ENCODE data around the gene GOLGA8R. TPM values are rescaled to one million over a fixed set of nuclear protein-coding genes. Genes with fewer than 3 reads are reported as not detected.
"Not testable (repeated sequence)": the region's sequence is repeated elsewhere in the genome, so short reads cannot be mapped to it uniquely, and the experiment has no call there.

GOLGA8R gene
- total RNA-seq, 3 donors from 2014 or later = 1.8 to 3.6 (median 2.5) TPM

GRCh38 chr15:30375872-30376271, 38.2 kb downstream of the GOLGA8R start:
- H3K9me3 ChIP-seq; H3K4me1 ChIP-seq (ENCODE audit: low read depth); H3K4me3 ChIP-seq; H3K36me3 ChIP-seq (ENCODE audit: low read depth); intact Hi-C loops (cut with DNase I, micrococcal nuclease); DNase-seq: not testable (repeated sequence)
- ATAC-seq = peak; percentile 14

GRCh38 chr15:30374862-30375261, 39.2 kb downstream of the GOLGA8R start:
- ATAC-seq; intact Hi-C loops (cut with DNase I, micrococcal nuclease); H3K4me1 ChIP-seq (ENCODE audit: low read depth); H3K4me3 ChIP-seq; H3K9me3 ChIP-seq; DNase-seq; H3K36me3 ChIP-seq (ENCODE audit: low read depth): not testable (repeated sequence)

GRCh38 chr15:30368271-30368670, 45.8 kb downstream of the GOLGA8R start:
- H3K4me1 ChIP-seq (ENCODE audit: low read depth); ATAC-seq; H3K9me3 ChIP-seq; H3K4me3 ChIP-seq; intact Hi-C loops (cut with DNase I, micrococcal nuclease); H3K36me3 ChIP-seq (ENCODE audit: low read depth); DNase-seq: not testable (repeated sequence)

- H3K36me3 ChIP-seq (ENCODE audit: low read depth); ATAC-seq; intact Hi-C loops (cut with DNase I, micrococcal nuclease); H3K4me1 ChIP-seq (ENCODE audit: low read depth); H3K4me3 ChIP-seq; H3K9me3 ChIP-seq: not testable (repeated sequence)
- DNase-seq = peak in 1 of 3 donors; percentile 47
These were observed 46.8 kb downstream of the GOLGA8R start for GRCh38 chr15:30367246-30367645.

GRCh38 chr15:30361404-30361803, 52.7 kb downstream of the GOLGA8R start:
- H3K9me3 ChIP-seq; ATAC-seq; H3K4me3 ChIP-seq; intact Hi-C loops (cut with DNase I, micrococcal nuclease); DNase-seq; H3K36me3 ChIP-seq (ENCODE audit: low read depth); H3K4me1 ChIP-seq (ENCODE audit: low read depth): not testable (repeated sequence)

GRCh38 chr15:30360990-30361389, 53.1 kb downstream of the GOLGA8R start:
- ATAC-seq; DNase-seq; H3K36me3 ChIP-seq (ENCODE audit: low read depth); H3K4me3 ChIP-seq; intact Hi-C loops (cut with DNase I, micrococcal nuclease); H3K4me1 ChIP-seq (ENCODE audit: low read depth); H3K9me3 ChIP-seq: not testable (repeated sequence)

- H3K36me3 ChIP-seq (ENCODE audit: low read depth); H3K4me1 ChIP-seq (ENCODE audit: low read depth); H3K9me3 ChIP-seq; DNase-seq; ATAC-seq; H3K4me3 ChIP-seq; intact Hi-C loops (cut with DNase I, micrococcal nuclease): not testable (repeated sequence)
These were observed 59.0 kb downstream of the GOLGA8R start for GRCh38 chr15:30355043-30355442.

Other genes with a start within 250 kb of the GOLGA8R start
- 1 to 10 TPM in 2 of 3 donors, under 1 TPM in 1; 0.90 to 2.0 (median 1.4) TPM for gene CHRFAM7A, start 20.7 kb downstream of the GOLGA8R start, total RNA-seq
- 1 to 10 TPM in 2 of 3 donors, under 1 TPM in 1; 0.75 to 5.5 (median 1.5) TPM for gene GOLGA8Q, start 137.8 kb upstream of the GOLGA8R start, total RNA-seq
- under 1 TPM in 2 of 3 donors, not detected in 1; 0.19 to 0.20 TPM for gene GOLGA8H, start 189.8 kb upstream of the GOLGA8R start, total RNA-seq

Data from mucosa of descending colon (tissue), 3 donors.